ENCODE measurements around the gene IFNL1.

IFNL1 gene

GRCh38 chr19:39254531-39255345 lies 41.5 kb upstream of the IFNL1 start:
- TF ChIP-seq REST (IDR thresholded peaks at IDR 0.05; ENCODE audit: insufficient read depth in 1 of 2, low read depth in 2 of 2, low read length in 2 of 2) (no peak), POLR2AphosphoS5 (IDR thresholded peaks at IDR 0.05; ENCODE audit: low read depth, low read length) (no peak), FOXP2 (optimal IDR thresholded peaks at IDR 0.05; ENCODE audit: borderline replicate concordance, extremely low read depth, extremely low read length, insufficient read depth) (no peak), TAF1 (IDR thresholded peaks at IDR 0.05; ENCODE audit: borderline replicate concordance, insufficient read depth, low read length) (no peak), SIN3A (IDR thresholded peaks at IDR 0.05; ENCODE audit: borderline replicate concordance, insufficient read depth, low read length) (no peak)

- TF ChIP-seq POLR2AphosphoS5 (IDR thresholded peaks at IDR 0.05; ENCODE audit: low read depth, low read length) = no peak
- TF ChIP-seq SIN3A (IDR thresholded peaks at IDR 0.05; ENCODE audit: borderline replicate concordance, insufficient read depth, low read length) = no peak
- no peak for TF ChIP-seq FOXP2 (optimal IDR thresholded peaks at IDR 0.05; ENCODE audit: borderline replicate concordance, extremely low read depth, extremely low read length, insufficient read depth)
- no peak for TF ChIP-seq REST (IDR thresholded peaks at IDR 0.05; ENCODE audit: insufficient read depth in 1 of 2, low read depth in 2 of 2, low read length in 2 of 2)
- no peak for TF ChIP-seq TAF1 (IDR thresholded peaks at IDR 0.05; ENCODE audit: borderline replicate concordance, insufficient read depth, low read length)
These were observed 39.0 kb upstream of the IFNL1 start for GRCh38 chr19:39257227-39257626.

GRCh38 chr19:39261704-39262103 lies 34.5 kb upstream of the IFNL1 start:
- TF ChIP-seq SIN3A (IDR thresholded peaks at IDR 0.05; ENCODE audit: borderline replicate concordance, insufficient read depth, low read length) (no peak), TAF1 (IDR thresholded peaks at IDR 0.05; ENCODE audit: borderline replicate concordance, insufficient read depth, low read length) (no peak), REST (IDR thresholded peaks at IDR 0.05; ENCODE audit: insufficient read depth in 1 of 2, low read depth in 2 of 2, low read length in 2 of 2) (no peak), POLR2AphosphoS5 (IDR thresholded peaks at IDR 0.05; ENCODE audit: low read depth, low read length) (no peak), FOXP2 (optimal IDR thresholded peaks at IDR 0.05; ENCODE audit: borderline replicate concordance, extremely low read depth, extremely low read length, insufficient read depth) (no peak)

GRCh38 chr19:39262496-39262895 lies 33.7 kb upstream of the IFNL1 start:
- TF ChIP-seq SIN3A (IDR thresholded peaks at IDR 0.05; ENCODE audit: borderline replicate concordance, insufficient read depth, low read length) = no peak
- no peak for TF ChIP-seq TAF1 (IDR thresholded peaks at IDR 0.05; ENCODE audit: borderline replicate concordance, insufficient read depth, low read length)
- TF ChIP-seq POLR2AphosphoS5 (IDR thresholded peaks at IDR 0.05; ENCODE audit: low read depth, low read length) = no peak
- TF ChIP-seq FOXP2 (optimal IDR thresholded peaks at IDR 0.05; ENCODE audit: borderline replicate concordance, extremely low read depth, extremely low read length, insufficient read depth) = no peak
- TF ChIP-seq REST (IDR thresholded peaks at IDR 0.05; ENCODE audit: insufficient read depth in 1 of 2, low read depth in 2 of 2, low read length in 2 of 2) = no peak

Measured in PFSK-1 (cell line).